BLaER1 (cell line): ENCODE data around the gene DNMBP.

Source experiments
- H3K27ac ChIP-seq: shearing (Covaris generic); formaldehyde crosslinking; 2 replicates; pipeline ENCODE4 v1.8.1; 2022
- H3K27me3 ChIP-seq: shearing (Covaris generic); formaldehyde crosslinking; 2 replicates; pipeline ENCODE4 v1.8.1; 2022
- H3K36me3 ChIP-seq: shearing (Covaris generic); formaldehyde crosslinking; 2 replicates; pipeline ENCODE4 v1.8.1; 2022
- H3K4me1 ChIP-seq: shearing (Covaris generic); formaldehyde crosslinking; 2 replicates; pipeline ENCODE4 v1.8.1; 2022
- H3K4me2 ChIP-seq: shearing (Covaris generic); formaldehyde crosslinking; 2 replicates; pipeline ENCODE4 v1.8.1; 2022
- H3K4me3 ChIP-seq: shearing (Covaris generic); formaldehyde crosslinking; 2 replicates; pipeline ENCODE4 v1.8.1; 2022
- H3K9ac ChIP-seq: shearing (Covaris generic); formaldehyde crosslinking; 2 replicates; pipeline ENCODE4 v1.8.1; 2022
- H3K9me3 ChIP-seq: shearing (Covaris generic); formaldehyde crosslinking; 2 replicates; pipeline ENCODE4 v1.8.1; 2022
- H4K20me1 ChIP-seq: shearing (Covaris generic); formaldehyde crosslinking; 2 replicates; pipeline ENCODE4 v1.8.1; 2022
- Cebpa-rat ChIP-seq: shearing (Covaris generic); IDR thresholded peaks from 2 replicates; pipeline ENCODE4 v1.8.1; 2022

DNMBP gene

DNA sequence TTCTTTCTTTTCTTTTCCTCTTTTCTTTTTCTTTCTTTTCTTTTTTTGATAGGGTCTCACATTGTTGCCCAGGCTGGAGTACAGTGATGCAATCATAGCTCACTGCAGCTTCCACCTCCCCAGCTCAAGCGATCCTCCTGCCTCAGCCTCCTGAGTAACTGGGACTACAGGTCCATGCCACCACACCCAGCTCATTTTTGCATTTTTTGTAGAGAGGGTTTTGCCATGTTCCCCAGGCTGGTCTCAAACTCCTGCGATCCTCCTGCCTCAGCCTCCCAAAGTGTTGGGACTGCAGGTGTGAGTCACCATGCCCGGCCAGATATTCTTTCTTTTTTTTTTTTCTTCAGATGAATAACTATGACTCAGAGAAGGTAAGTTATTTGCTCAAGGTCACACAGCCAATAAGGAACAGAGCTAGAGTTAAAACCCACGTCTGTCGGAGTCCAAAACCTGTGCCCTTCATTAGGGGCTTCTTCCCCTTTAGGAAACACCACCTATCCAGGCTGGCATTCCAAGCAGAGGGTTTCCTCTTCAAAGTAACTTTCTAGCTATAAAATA lies 28.1 kb upstream of the DNMBP start:
- Histone ChIP-seq H3K27me3 (no peaks in the 10 kb centered on the region), H3K9ac (no peak overlapping the region), H3K27ac (no peak overlapping the region), H3K4me3 (no peak overlapping the region), H3K4me2 (peak overlapping the region; percentile 51), H3K36me3 (no peaks in the 10 kb centered on the region), H3K9me3 (no peaks in the 10 kb centered on the region), H3K4me1 (peaks cover 20% of the 10 kb centered on the region), H4K20me1 (no peaks in the 10 kb centered on the region)
- no peak for TF ChIP-seq Cebpa-rat

DNA sequence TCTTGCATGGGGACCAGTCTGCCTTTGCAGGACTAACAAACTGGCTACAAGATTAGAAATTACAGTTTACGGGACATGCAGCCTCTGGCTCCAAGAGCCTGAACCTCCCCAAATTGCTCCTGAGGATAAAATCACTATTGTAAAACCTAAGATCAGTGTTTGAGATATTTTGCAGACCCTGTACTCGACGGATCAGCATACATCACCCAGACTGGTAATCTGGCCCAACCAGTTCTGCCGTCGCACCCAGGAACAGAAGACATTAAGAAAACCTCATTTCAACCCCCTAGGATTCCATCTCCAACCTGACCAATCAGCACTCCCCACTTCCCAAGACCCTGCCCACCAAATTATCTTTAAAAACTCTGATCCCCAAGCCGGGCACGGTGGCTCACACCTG lies 27.1 kb upstream of the DNMBP start:
- H3K36me3 ChIP-seq: no peaks in the 10 kb centered on the region
- no peak for TF ChIP-seq Cebpa-rat
- H3K4me2 ChIP-seq: no peak overlapping the region
- no peak overlapping the region for H3K4me3 ChIP-seq
- no peaks in the 10 kb centered on the region for H3K9me3 ChIP-seq
- H3K9ac ChIP-seq: no peak overlapping the region
- peaks cover 18% of the 10 kb centered on the region for H3K4me1 ChIP-seq
- H4K20me1 ChIP-seq: no peaks in the 10 kb centered on the region
- no peak overlapping the region for H3K27ac ChIP-seq
- H3K27me3 ChIP-seq: no peaks in the 10 kb centered on the region

DNA sequence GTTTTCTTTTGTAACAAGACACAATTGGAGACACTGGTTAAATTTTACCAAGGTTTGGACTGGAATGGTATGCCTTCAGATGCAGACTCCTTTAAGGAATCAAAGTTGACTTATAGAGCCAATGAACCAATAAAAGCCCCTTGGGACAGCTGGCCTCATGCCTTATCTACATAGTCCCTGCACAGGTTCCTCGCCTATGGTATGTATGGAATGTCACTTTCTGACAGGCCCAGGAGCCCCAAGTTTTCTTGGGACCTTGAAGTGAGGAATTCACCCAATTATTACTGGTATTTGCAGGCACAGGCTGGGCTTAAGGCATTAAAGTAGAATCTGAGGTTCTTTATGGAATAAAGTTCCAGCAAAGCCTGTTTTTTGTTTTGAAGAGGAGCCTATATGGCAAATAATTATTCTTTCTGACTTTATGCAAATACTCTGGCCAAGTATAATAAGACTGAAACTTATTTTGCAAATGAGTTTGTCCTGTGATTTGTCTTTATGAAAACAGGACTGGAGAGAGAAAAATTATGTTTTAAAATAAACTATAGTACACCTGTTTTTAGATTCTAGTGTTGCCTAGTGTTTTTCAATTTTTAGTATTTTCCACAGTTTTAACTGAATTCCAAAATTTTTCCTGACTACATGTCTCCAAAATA lies 24.1 kb upstream of the DNMBP start:
- no peaks in the 10 kb centered on the region for H3K36me3 ChIP-seq
- H3K9ac ChIP-seq: no peak overlapping the region
- no peaks in the 10 kb centered on the region for H3K27me3 ChIP-seq
- TF ChIP-seq Cebpa-rat: no peak
- H3K4me1 ChIP-seq: peaks cover 10% of the 10 kb centered on the region
- H3K4me2 ChIP-seq: no peak overlapping the region
- no peaks in the 10 kb centered on the region for H4K20me1 ChIP-seq
- H3K9me3 ChIP-seq: peaks cover 6% of the 10 kb centered on the region
- no peak overlapping the region for H3K4me3 ChIP-seq
- no peak overlapping the region for H3K27ac ChIP-seq

DNA sequence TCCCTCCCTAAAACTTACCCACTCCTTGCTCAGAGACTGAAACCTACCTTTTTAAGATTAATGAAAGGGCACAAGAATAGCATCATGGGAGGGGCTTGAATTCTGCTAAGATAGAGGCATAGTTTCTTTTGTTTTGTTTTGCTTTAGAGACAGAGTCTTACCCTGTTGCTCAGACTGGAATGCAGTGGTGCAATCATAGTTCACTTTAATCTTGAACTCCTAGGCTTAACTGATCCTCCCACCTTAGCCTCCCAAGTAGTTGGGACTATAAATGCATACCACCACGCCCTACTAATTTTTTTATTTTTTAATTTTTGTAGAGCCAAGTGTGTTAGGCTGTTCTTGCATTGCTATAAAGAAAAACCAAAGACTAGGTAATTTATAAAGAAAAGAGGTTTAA lies 17.7 kb upstream of the DNMBP start:
- Histone ChIP-seq H3K36me3 (no peaks in the 10 kb centered on the region), H3K9ac (no peak overlapping the region), H4K20me1 (no peaks in the 10 kb centered on the region), H3K4me1 (no peaks in the 10 kb centered on the region), H3K27me3 (no peaks in the 10 kb centered on the region), H3K4me3 (no peak overlapping the region), H3K9me3 (peaks cover 26% of the 10 kb centered on the region), H3K27ac (no peak overlapping the region), H3K4me2 (no peak overlapping the region)
- TF ChIP-seq Cebpa-rat: no peak

DNA sequence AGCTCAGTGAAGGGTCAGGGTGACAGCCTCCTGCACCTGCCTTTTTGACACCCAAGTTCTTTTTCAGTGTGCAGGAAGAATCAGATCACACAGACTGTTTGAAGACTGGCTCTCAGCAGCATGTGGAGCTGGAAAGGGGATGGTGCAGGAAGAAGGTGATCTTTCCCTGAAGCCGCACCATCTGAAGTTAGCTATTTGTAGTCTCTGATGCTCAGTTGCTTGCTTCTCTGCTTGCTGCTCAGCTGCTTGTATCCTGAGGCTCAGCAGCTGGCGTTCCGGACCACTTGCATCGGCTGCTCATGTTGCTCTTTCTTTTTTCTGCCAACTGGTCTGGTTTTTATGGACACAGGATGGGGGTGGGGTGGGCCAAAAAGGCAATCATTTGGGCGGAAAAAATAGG lies 15.8 kb upstream of the DNMBP start:
- H3K27me3 ChIP-seq: no peaks in the 10 kb centered on the region
- no peak overlapping the region for H3K27ac ChIP-seq
- no peak for TF ChIP-seq Cebpa-rat
- no peak overlapping the region for H3K4me3 ChIP-seq
- peaks cover 4% of the 10 kb centered on the region for H3K4me1 ChIP-seq
- no peaks in the 10 kb centered on the region for H3K36me3 ChIP-seq
- peaks cover 26% of the 10 kb centered on the region for H3K9me3 ChIP-seq
- H4K20me1 ChIP-seq: no peaks in the 10 kb centered on the region
- no peak overlapping the region for H3K4me2 ChIP-seq
- no peak overlapping the region for H3K9ac ChIP-seq

DNA sequence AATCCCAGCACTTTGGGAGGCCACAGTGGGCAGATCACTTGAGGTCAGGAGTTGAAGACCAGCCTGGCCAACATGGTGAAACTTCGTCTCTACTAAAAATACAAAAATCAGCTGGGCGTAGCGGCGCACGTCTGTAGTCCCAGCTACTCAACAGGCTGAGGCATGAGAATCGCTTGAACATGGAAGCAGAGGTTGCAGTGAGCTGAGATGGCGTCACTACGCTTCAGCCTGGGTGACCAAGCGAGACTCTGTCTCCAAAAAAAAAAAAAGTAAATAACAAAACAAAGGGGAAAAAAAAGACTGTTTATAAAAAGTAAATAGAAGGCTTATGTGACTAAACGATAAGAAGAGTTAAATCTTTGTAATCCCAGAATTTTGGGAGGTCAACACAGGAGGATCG lies 15.0 kb upstream of the DNMBP start:
- Histone ChIP-seq H3K9ac (no peak overlapping the region), H3K27me3 (no peaks in the 10 kb centered on the region), H3K36me3 (no peaks in the 10 kb centered on the region), H3K27ac (no peak overlapping the region), H3K4me1 (peaks cover 12% of the 10 kb centered on the region), H4K20me1 (no peaks in the 10 kb centered on the region), H3K9me3 (peaks cover 26% of the 10 kb centered on the region), H3K4me2 (no peak overlapping the region), H3K4me3 (no peak overlapping the region)
- TF ChIP-seq Cebpa-rat: no peak

DNA sequence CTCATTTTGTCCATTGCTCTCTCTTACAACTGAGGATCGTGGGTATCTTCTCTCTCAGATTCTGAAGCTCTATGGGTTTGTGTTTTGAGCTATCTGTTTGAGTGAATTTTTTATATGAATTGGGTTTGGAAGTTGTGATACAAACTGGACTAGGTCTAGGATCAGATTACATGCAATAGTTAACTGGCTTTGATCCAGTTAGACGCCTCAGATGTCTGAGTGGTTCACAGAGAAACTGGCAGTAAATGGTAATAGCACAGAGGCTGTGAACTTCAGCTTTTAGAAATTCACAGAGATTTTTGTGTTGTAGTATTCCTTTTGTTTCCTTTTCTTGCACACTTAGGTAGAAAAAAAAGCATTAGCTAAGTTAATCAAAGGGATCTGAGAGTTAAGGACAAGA lies 12.7 kb upstream of the DNMBP start:
- TF ChIP-seq Cebpa-rat: no peak
- Histone ChIP-seq H4K20me1 (no peaks in the 10 kb centered on the region), H3K4me1 (peaks cover 12% of the 10 kb centered on the region), H3K27ac (no peak overlapping the region), H3K4me2 (no peak overlapping the region), H3K27me3 (no peaks in the 10 kb centered on the region), H3K36me3 (no peaks in the 10 kb centered on the region), H3K9ac (no peak overlapping the region), H3K9me3 (peaks cover 5% of the 10 kb centered on the region), H3K4me3 (no peak overlapping the region)

DNA sequence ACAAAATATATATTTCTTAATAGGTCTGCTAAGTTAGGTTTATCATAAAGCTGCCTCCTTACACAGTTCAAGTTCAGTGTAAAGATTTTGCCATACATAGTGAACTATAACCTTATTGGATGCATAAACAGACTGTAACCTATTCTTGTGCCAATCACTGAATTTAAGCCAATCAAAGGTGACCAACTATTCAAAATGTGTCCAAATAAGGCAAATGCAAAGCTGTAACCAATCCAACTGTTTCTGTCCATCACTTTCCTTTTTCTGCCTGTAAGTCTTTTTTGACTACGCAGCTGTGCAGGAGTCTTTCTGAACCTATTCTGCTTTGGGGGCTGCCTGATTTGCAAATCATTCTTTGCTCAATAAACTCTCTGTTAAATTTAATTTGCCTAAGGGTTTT lies 11.6 kb upstream of the DNMBP start:
- peaks cover 12% of the 10 kb centered on the region for H3K4me1 ChIP-seq
- no peak overlapping the region for H3K4me2 ChIP-seq
- TF ChIP-seq Cebpa-rat: no peak
- no peaks in the 10 kb centered on the region for H3K27me3 ChIP-seq
- H4K20me1 ChIP-seq: no peaks in the 10 kb centered on the region
- no peak overlapping the region for H3K4me3 ChIP-seq
- H3K27ac ChIP-seq: no peak overlapping the region
- no peaks in the 10 kb centered on the region for H3K36me3 ChIP-seq
- H3K9me3 ChIP-seq: no peaks in the 10 kb centered on the region
- H3K9ac ChIP-seq: no peak overlapping the region

DNA sequence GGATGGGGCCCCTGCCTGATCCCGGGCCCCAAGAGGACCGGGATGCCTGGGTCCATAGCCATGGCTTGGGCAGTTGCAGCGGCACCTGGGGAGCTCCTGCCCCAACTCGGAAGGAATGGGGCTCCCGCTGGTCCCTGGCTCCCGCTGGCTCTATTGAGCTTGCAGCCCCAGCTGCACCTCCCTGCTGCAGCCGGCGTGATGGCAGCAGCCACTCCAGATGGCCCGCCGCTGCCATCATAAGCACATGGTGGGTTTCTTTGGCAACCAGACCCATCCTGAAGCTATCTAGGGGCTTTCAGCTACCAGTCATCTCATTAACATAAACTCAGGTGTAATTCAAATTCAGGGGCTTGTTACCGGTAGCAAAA lies 11.1 kb upstream of the DNMBP start:
- Histone ChIP-seq H3K4me3 (no peak overlapping the region), H3K4me1 (peaks cover 12% of the 10 kb centered on the region), H3K9ac (no peak overlapping the region), H3K9me3 (no peaks in the 10 kb centered on the region), H3K36me3 (no peaks in the 10 kb centered on the region), H3K27me3 (no peaks in the 10 kb centered on the region), H3K4me2 (peak overlapping the region; percentile 15), H3K27ac (no peak overlapping the region), H4K20me1 (no peaks in the 10 kb centered on the region)
- no peak for TF ChIP-seq Cebpa-rat

DNA sequence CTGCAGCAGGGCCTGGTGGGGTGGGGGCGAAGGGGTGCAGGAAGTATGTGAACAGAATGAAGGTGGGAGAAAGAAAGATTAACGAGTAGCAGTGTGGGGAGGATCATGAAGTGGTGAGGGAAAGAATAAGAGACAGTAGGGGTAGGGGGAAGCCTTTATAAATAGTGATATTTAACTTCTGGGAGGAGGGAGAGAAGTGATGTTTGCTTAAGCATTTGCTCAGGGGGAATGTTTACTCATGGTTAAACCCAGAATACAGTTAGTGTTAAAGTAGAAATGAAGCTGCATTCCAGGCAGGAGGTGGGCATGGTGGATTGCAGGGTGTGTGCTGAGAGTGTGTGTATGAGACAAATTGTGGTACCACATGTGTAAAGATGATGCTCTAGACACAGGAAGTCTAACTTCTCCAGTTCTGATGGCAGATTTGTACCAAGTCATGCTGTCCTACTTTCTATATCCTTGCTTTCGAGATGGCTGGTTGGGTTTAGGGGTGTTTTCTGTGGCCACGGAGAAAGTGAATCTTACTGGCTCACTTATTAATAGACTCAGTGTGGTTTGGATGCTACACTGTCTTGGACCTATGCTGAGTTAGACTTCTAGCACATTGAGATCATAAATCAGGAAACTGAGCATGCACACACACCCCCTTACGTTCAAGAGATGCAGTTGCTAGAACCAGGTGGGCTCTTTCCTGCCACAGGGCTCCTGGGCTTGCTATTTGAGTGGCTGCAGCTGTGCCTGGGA lies 10.6 kb upstream of the DNMBP start:
- no peak for TF ChIP-seq Cebpa-rat
- Histone ChIP-seq H3K27ac (no peak overlapping the region), H4K20me1 (no peaks in the 10 kb centered on the region), H3K9me3 (no peaks in the 10 kb centered on the region; the same call in 1 of the 2 replicates), H3K9ac (no peak overlapping the region), H3K36me3 (no peaks in the 10 kb centered on the region), H3K4me2 (peak overlapping the region; percentile 15), H3K4me1 (peaks cover 12% of the 10 kb centered on the region), H3K27me3 (no peaks in the 10 kb centered on the region), H3K4me3 (no peak overlapping the region)
